Motor neuron (in vitro differentiated cells): ENCODE data around the gene CSRP2. TPM values are rescaled to one million over a fixed set of nuclear protein-coding genes. Genes with fewer than 3 reads are reported as not detected.
A peak's percentile ranks its signal among the peaks of the same experiment; 100 is the strongest.

ENCODE experiments used
- ATAC-seq, 8 experiments: fragments of 200-7000 bp; cut with Tn5 transposase; replicated peaks in 6 of 8; 2 replicates each; pipeline ENCODE4 v1.8.0; 2021; ENCODE audit warnings: mild to moderate bottlenecking in 8 of 8, moderate library complexity in 8 of 8
- H3K27ac ChIP-seq, 2 donors: fragments of 250-450 bp; sonication (Bioruptor Pico); 2 replicates each; pipeline ENCODE4 v1.9.0; 2021; ENCODE audit warnings: antibody characterized with exemption in 2 of 2, mild to moderate bottlenecking in 2 of 2, moderate library complexity in 1 of 2
- H3K4me1 ChIP-seq, 2 donors: fragments of 250-450 bp; sonication (Bioruptor Pico); replicated peaks in 1 of 2; 2 replicates each; pipeline ENCODE4 v1.6.1; 2021; ENCODE audit warnings: antibody characterized with exemption in 2 of 2, mild to moderate bottlenecking in 2 of 2, moderate library complexity in 1 of 2
- H3K4me3 ChIP-seq, 5 donors: fragments of 250-450 bp; sonication (Bioruptor Pico); 2 replicates each; pipeline ENCODE4 v1.9.0; 2021; ENCODE audit warnings: antibody characterized with exemption in 5 of 5, mild to moderate bottlenecking in 5 of 5, moderate library complexity in 4 of 5
- WGBS, 10 experiments: fragments of 450-650 bp; shearing (Covaris generic); methylation state at CpG; one replicate each; pipeline ENCODE4 v1.0.0; 2022; 5-methylcytosine and 5-hydroxymethylcytosine counted together
- in situ Hi-C, 9 experiments: fragments of 400-800 bp; cut with MboI; loops; one replicate each; pipeline ENCODE4 v1.15.0; 2021; ENCODE audit warnings: low sequenced_read_pairs in 9 of 9, low pct_unique_long_range_greater_than_20kb in 2 of 9; ENCODE audit not compliant: unreplicated experiment in 9 of 9
- total RNA-seq, 8 experiments: library from RNA; unstranded; fragments of 300-600 nt; gene quantifications; 2 replicates each; pipeline versions ENCODE4 v1.2.3 to v1.2.4, GENCODE V29; 2022

Gene CSRP2
- total RNA-seq, 8 experiments from 2014 or later: 7.1 to 213 (median 75.6) TPM

DNA sequence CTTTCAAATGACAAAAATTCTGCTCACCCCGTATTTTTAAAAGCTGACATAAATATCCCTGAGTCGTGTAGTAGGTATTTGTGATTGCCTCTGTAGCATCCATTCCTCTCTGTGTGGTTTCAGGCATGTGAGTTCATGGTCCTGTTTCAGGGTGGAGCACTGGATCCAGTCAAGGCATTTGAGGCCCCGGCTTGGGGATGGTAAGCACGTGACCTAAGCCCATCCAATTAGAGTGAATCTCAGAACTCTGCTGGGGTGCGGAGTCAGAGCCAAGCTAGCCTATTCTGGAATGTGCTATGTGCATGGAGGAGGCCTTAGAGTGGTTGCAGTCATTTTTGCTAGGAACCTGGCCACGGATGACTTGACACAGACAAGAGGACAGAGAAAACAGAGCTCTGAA is 4.3 kb upstream of the CSRP2 start:
- in situ Hi-C loops: no loop called here
- Histone ChIP-seq H3K27ac (no peak overlapping the region), H3K4me3 (no peak overlapping the region), H3K4me1 (peaks cover 5 to 6% of the 10 kb centered on the region in 2 donors)
- ATAC-seq: no peak
- WGBS, 10 experiments: 40 to 100% (median 81%) methylated on average over 1 to 6 of the region's 6 CpGs

DNA sequence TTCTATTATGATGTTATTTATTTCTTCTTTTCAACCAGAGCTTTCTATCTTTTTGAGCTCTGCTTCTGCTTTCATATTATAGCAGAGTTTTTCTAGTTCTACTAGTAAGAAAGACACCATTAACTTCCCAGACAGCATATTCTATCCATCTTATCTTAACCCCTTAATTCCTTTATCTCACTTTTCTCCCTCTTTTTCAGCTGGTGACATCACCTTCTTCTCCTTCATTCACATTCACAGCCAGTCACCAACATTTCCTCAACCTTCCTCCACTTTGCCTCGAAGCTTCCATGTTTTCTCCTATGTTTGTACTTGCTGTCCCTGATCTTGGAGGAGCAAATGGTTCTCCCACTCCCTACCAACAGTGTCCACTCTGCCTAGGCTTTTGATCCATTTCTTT is 3.5 kb upstream of the CSRP2 start:
- in situ Hi-C loops: no loop called here
- peaks cover 7% of the 10 kb centered on the region in 2 donors for H3K4me1 ChIP-seq
- ATAC-seq: no peak
- no peak overlapping the region for H3K27ac ChIP-seq
- WGBS, 10 experiments: 21 to 100% (median 83%) methylated on average over 1 of the region's 1 CpG; no CpG with 5 or more reads in 1 of the 10 experiments
- no peak overlapping the region for H3K4me3 ChIP-seq

DNA sequence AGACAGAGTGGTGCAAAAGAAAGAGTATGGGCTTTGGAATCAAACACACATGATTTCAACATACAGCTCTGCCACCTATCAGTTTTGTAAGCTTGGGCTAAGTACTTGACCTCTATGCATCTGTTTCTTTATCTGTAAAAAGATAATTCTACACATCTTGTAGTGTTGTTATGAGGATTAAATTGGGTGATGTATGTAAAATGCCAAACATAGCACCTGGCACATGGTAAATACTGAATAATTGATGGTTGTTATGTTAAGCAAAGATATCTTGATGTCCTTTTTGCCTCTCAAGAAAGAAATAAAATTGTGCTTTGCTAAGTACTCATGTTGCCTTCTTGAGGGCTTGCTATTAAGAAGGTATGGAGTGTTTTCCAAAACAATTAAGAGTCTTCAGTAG is 2.3 kb upstream of the CSRP2 start:
- no peak for ATAC-seq
- Histone ChIP-seq H3K4me1 (peaks cover 17 to 19% of the 10 kb centered on the region in 2 donors), H3K4me3 (no peak overlapping the region), H3K27ac (no peak overlapping the region)
- in situ Hi-C loops: no loop called here

DNA sequence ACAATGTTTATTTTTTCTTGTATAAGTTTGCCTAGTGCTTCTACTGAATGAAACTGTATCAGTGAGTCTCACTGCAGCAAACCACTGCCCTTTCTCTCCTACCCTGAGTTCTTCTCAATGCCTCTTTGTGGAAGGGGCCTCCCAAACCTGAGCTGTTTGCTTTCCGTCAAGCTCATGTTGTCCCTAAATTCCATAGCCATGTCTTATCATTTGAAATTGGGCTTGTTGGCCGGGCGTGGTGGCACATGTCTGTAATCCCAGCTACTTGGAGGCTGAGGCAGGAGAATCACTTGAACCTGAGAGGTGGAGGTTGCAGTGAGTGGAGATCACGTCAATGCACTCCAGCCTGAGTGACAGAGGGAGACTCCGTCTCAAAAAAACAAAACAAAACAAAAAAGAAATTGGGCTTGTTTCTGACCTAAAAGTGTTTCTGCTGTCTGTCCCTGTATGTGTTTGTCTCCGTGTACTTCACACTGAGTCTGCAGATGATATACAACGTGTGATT is 1.8 kb upstream of the CSRP2 start:
- H3K4me3 ChIP-seq: no peak overlapping the region
- 90 to 100% (median 99%) methylated on average over 1 to 7 of the region's 7 CpGs for WGBS, 10 experiments
- no peak for ATAC-seq
- in situ Hi-C loops: no loop called here
- H3K27ac ChIP-seq: no peak overlapping the region
- peaks cover 17 to 19% of the 10 kb centered on the region in 2 donors for H3K4me1 ChIP-seq

DNA sequence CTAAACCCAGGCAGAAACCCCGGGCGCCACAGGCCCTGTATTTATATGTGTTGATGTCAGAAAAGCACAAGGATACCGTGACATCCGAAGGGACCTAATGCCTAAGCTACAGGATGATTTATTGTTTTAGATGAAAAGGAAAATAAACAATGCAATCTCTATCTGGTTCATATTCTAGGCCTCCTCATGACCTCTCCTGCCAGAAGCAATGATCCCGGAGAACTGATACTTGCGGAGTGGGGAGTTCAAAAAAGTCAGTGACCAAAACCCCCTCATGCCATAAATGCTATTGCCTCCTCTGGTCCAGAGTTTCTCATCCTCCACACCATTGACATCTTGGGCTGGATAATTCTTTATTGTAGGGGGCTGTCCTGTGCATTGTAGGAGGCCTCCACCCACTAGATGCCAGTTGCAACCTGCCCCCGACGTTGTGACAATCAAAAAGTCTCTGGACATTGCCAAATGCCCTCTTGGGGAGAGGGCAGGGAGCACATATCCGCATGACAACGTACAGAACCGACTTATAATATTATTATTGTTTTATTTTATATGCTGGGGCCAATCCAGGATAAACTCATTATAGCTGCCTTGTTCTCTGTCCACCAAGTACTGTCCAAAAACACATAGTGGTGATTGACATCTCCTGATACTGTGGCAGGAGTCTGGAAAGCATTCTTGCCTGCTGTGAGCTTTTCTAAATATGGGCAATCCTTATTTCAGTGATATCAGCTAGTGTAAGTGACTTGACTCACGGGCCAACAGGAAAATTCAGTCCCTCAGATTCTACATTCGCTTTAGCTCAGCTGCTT is 1.1 kb upstream of the CSRP2 start:
- WGBS, 10 experiments: 27 to 100% (median 64%) methylated on average over 1 to 11 of the region's 13 CpGs; no CpG with 5 or more reads in 1 of the 10 experiments
- H3K27ac ChIP-seq: peak overlapping the region in 1 of 2 donors; percentile 84
- peak in 5 of 8 experiments; percentile 1 to 34 (median 19) for ATAC-seq
- H3K4me1 ChIP-seq: peaks cover 17 to 19% of the 10 kb centered on the region in 2 donors
- peak overlapping the region; percentile 63 to 87 (median 71) for H3K4me3 ChIP-seq
- in situ Hi-C loops: no loop called here

DNA sequence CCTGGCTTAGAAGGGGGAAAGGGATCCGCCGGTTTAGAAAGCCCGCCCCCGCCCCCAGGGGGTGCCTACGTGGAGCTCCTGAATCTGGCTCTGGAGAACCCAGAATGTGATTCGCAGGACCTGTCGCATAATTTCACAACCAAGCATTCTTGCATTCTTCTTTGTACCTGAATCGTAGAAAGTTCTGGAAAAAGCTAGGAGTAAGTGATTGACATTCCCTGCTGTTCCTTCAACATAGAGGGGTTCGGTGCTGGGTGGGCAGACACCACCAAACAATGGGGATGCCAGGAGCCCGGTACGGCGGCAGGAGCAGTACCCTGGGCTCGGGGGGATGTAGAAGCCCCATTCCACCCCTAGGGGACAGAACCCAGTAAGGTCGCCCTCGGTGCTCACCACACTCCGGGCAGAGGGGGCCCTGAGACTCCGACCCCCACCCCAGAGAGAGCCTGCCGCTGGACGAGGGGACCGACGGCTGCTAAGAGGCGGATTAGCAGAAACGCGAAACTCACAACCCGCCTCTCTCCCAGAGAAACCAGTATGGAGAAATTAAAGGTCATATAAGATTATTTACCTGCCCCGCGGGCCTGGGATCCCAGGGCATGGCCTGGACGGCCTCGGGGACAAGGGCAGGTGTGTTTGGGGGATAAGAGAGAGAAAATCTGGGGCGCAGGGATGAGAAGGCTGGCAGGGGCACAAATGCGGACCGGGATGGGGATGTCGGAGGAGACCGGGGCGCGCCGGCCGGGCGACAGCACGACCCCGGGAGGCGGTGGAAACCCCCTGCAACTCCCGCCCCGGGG is 520 bp downstream of the CSRP2 start:
- Histone ChIP-seq H3K27ac (peak overlapping the region; percentile 15 to 56), H3K4me3 (peak overlapping the region; percentile 63 to 87 (median 71)), H3K4me1 (peaks cover 17 to 19% of the 10 kb centered on the region in 2 donors)
- peak; percentile 11 to 59 (median 48) for ATAC-seq
- 0 to 20% (median 0%) methylated on average over 1 to 8 of the region's 44 CpGs; no CpG with 5 or more reads in 4 of the 10 experiments for WGBS, 10 experiments
- in situ Hi-C loops: no loop called here

DNA sequence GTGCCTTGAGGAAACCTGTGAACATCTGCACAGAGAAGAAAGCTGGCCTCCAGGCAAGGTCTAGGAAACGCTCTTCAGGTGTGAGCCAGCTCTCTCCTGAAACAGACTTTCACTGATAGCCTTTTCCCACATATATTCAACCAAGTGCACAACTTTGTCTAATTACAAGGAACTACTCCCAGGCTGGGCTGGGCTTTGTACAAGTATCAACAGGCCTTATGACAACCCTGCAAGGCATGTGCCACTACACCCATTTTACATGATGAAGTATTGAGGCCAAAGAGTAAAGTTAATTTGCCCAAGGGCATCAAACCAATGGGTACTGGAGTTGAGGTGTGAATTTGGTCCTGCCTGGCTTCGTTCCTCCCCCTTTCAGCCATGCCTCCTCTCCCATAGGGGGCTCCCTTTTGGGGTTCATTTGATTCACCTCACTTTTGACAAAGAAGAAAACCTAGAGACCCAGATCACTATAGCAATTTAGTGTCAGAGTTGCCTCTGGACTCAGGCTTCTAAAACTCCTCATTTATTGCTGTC is 2.1 kb downstream of the CSRP2 start:
- in situ Hi-C loops: no loop called here

DNA sequence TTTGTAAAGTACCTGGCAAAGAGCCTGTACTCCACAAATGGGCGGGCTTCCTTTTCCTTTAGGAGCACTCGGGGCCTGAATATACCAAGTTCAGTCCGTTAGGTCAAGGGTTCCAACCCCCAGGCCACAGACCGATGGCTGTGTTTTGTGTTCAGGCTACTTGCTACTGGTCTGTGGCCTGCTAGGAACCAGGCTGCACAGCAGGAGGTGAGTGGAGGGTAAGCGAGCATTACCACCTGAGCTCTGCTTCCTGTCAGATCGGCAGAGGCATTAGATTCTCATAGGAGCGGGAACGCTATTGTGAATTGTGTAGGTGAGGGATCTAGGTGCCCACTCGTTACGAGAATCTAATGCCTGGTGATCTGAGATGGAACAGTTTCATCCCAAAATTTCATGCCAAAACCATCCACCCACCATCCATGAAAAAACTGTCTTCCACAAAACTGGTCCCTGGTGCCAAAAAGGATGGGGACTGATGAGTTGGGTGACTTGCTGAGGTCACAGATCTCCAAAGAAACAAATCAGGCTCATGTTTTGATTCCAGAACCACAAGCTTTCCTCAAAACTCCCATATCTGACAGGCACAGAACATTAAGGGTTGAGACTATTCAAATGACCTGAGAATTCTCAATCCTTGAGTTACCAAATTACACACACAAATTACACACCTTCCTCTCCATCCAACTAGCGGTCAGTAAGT is 4.2 kb downstream of the CSRP2 start:
- no peak overlapping the region for H3K27ac ChIP-seq
- no peak for ATAC-seq
- peaks cover 26 to 33% of the 10 kb centered on the region in 2 donors for H3K4me1 ChIP-seq
- in situ Hi-C loops: no loop called here
- no peak overlapping the region for H3K4me3 ChIP-seq
- 70 to 94% (median 89%) methylated on average over 1 to 11 of the region's 11 CpGs; no CpG with 5 or more reads in 1 of the 10 experiments for whole genome bisulfite sequencing, 10 experiments

More for the DNA sequence above, 2.1 kb downstream of the CSRP2 start:
- WGBS, 10 experiments: 73 to 100% (median 86%) methylated on average over 1 to 2 of the region's 2 CpGs; no CpG with 5 or more reads in 2 of the 10 experiments
- Histone ChIP-seq H3K4me1 (peaks cover 26 to 29% of the 10 kb centered on the region in 2 donors), H3K27ac (no peak overlapping the region), H3K4me3 (peak overlapping the region in 1 of 5 donors; percentile 63)
- ATAC-seq: no peak

DNA sequence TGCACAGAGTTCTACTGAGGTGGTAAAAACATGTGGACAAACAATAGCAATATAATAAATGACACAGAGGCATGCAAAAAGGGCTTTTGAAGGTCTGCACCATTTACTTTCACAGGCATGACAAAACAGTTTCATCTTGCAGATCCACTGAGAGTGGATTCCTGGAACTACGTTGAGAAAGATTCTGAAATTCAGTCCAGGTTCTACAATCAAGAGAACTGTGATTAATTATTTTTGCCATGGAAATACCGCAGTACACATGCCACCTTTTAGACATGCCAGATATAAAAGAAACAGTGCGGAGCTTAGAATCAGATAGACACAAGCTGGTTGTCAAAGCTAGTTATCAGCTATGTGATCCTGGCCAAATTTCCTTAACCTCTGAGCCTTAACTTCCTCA is 4.8 kb downstream of the CSRP2 start:
- peaks cover 31 to 37% of the 10 kb centered on the region in 2 donors for H3K4me1 ChIP-seq
- no peak overlapping the region for H3K4me3 ChIP-seq
- no peak for ATAC-seq
- in situ Hi-C loops: no loop called here
- no peak overlapping the region for H3K27ac ChIP-seq
- 27 to 100% (median 82%) methylated on average over 1 to 3 of the region's 3 CpGs; no CpG with 5 or more reads in 2 of the 10 experiments for WGBS, 10 experiments

DNA sequence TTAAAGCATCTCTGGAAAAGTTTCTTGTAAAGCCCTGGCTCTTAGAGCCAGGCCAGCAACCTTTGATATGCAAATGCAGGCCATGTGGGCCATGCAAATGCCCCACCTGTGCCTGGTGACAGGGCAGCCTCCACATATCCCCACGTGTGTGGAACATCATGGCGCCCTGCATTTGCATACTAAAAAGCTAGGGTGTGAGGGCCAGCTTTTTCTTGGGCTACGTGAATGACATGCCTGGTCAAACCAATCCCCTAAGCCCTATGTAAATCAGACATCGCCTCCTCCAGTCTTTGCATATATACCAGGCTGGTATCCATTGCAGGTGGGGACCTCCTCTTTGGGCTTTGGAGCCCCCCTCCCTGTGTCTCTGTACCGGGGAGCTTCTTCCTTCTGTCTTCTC is 6.4 kb downstream of the CSRP2 start:
- no peak overlapping the region for H3K27ac ChIP-seq
- peaks cover 35 to 40% of the 10 kb centered on the region in 2 donors for H3K4me1 ChIP-seq
- peak in 3 of 8 experiments; percentile 30 to 51 (median 40) for ATAC-seq
- in situ Hi-C loops: no loop called here
- no peak overlapping the region for H3K4me3 ChIP-seq
- 51 to 100% (median 80%) methylated on average over 1 to 5 of the region's 5 CpGs; no CpG with 5 or more reads in 3 of the 10 experiments for WGBS, 10 experiments

DNA sequence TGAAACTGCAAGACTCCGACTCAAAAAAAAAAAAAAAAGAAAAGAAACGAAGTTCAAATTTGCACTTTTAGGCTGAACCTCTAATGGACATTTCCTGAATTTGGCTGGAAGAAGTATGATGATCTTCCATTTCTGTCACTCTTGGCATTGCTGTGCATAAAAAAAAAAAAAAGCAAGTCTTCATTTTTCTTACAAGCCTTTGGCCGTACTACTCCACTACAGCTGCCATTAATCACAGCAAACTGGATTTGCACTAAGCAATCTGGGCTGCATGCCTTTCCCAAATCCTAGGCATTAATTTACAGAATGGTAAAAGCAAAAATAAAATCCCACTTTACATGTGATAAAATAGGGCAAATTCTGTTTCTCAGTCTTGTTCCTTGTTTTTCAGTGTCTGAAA is 7.1 kb downstream of the CSRP2 start:
- in situ Hi-C loops: no loop called here
- 10 to 100% (median 74%) methylated on average over 1 to 3 of the region's 3 CpGs; no CpG with 5 or more reads in 2 of the 10 experiments for WGBS, 10 experiments
- no peak for ATAC-seq
- Histone ChIP-seq H3K27ac (no peak overlapping the region), H3K4me1 (peaks cover 30 to 36% of the 10 kb centered on the region in 2 donors), H3K4me3 (no peak overlapping the region)

DNA sequence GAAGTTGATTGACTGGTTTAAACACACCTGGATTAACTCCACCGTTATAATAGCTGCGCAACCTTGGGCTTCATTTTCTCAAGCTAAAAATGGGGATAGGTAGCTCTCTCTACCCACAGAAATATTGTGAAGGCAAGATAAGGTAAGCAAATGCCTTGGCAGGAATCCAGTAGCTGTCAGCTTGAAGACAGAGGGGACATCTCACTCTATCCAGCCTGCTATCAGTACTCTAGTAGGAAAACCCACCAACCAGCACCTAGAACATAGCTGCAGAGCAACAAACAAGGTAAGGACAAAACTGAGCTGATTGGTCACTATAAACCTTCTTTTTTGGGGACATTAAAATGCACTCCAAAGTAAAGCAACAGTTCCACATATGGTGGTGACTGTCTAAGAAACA is 7.7 kb downstream of the CSRP2 start:
- Histone ChIP-seq H3K4me1 (peaks cover 33 to 38% of the 10 kb centered on the region in 2 donors), H3K27ac (no peak overlapping the region), H3K4me3 (no peak overlapping the region)
- no peak for ATAC-seq
- in situ Hi-C loops: no loop called here
- WGBS, 10 experiments: 83 to 100% (median 100%) methylated on average over 1 to 2 of the region's 2 CpGs; no CpG with 5 or more reads in 2 of the 10 experiments
